ENCODE results near the gene NUDCD3. TPM values are rescaled to one million over a fixed set of nuclear protein-coding genes. Genes with fewer than 3 reads are reported as not detected.

NUDCD3 gene
- total RNA-seq, result 75.5 and 102 TPM in 2 replicates

DNA sequence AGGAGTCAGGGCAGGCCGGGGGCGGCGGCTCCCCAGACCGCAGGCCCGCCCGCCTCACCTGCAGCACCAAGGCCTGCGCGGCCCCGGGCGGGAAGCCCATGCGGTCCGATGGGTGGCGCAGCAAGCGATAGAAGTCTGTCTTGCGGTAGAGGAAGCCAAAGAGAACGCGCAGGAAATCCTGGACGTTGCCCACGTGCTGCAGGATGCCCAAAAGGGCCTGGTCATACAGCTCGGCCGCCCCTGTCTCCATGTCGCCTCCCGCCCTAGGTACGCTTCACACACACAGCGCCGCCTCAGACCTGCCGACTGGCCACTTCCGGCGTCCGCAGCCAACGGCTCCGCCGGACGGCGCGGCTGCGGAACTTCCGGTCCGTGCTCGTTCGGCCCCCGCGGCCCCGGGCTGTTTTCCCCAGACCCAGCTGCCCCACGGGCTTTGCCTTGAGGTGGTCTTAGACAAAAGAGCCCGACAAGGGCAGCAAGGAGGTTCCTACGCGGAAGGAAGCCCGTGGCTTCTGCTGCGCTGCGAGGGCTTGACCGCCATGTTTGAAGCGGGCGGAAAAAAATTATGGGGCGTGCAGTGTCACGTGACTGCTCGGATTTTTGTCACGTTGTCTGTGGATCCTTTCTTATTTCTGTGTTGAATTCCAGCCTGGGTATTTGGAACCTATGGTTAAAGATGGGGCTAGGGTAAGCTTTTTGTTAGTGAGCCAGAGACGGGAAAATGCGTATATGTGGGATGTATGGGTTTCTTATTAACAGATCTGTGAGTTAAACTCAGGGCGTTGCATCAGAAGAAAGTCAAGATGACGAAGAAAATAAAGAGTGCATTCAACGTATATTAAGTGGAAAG lies at the start of gene NUDCD3:
Gene NUDCD3, minus strand, starts transcription at position 308 of the 850 bp plus-strand sequence. Its CDS starts 58 bp downstream, at position 250.

Other genes starting within 250 kb of the NUDCD3 start
- 0.09 and 0.14 TPM in 2 replicates for gene CAMK2B, start 165.1 kb downstream of the NUDCD3 start, total RNA-seq
- gene NPC1L1, start 50.7 kb upstream of the NUDCD3 start, total RNA-seq, result 0.09 and 0.14 TPM in 2 replicates
- 38.8 and 45.3 TPM in 2 replicates for gene DDX56, start 83.2 kb upstream of the NUDCD3 start, total RNA-seq
- 108 and 113 TPM in 2 replicates for gene TMED4, start 91.6 kb upstream of the NUDCD3 start, total RNA-seq
- gene OGDH, start 116.0 kb upstream of the NUDCD3 start, total RNA-seq, result 41.8 and 49.8 TPM in 2 replicates

All from smooth muscle cell of bladder (primary cell).